Glutamatergic neuron (in vitro differentiated cells): ENCODE data around the gene RNF213. TPM values are rescaled to one million over a fixed set of nuclear protein-coding genes. Genes with fewer than 3 reads are reported as not detected.

ENCODE experiments used
- DNase-seq: peaks from one replicate; pipeline ENCODE4 v3.0.0; 2022
- H3K27ac Mint-ChIP-seq: one replicate; pipeline ENCODE4 v1.8.0; 2020; ENCODE audit warnings: mild to moderate bottlenecking, mixed read lengths, inconsistent platforms; ENCODE audit not compliant: unreplicated experiment
- H3K27me3 Mint-ChIP-seq: one replicate; pipeline ENCODE4 v1.8.0; 2020; ENCODE audit warnings: mild to moderate bottlenecking, moderate library complexity, mixed read lengths, inconsistent platforms; ENCODE audit not compliant: unreplicated experiment
- H3K36me3 Mint-ChIP-seq: one replicate; pipeline ENCODE4 v1.8.0; 2020; ENCODE audit warnings: mild to moderate bottlenecking, mixed read lengths, inconsistent platforms; ENCODE audit not compliant: unreplicated experiment
- H3K4me1 Mint-ChIP-seq: one replicate; pipeline ENCODE4 v1.8.0; 2020; ENCODE audit warnings: mild to moderate bottlenecking, low read depth, mixed read lengths, inconsistent platforms; ENCODE audit not compliant: unreplicated experiment
- H3K4me3 Mint-ChIP-seq: one replicate; pipeline ENCODE4 v1.8.0; 2020; ENCODE audit warnings: mild to moderate bottlenecking, mixed read lengths, inconsistent platforms; ENCODE audit not compliant: unreplicated experiment
- H3K9me3 Mint-ChIP-seq: one replicate; pipeline ENCODE4 v1.8.0; 2020; ENCODE audit warnings: mild to moderate bottlenecking, moderate library complexity, mixed read lengths, inconsistent platforms; ENCODE audit not compliant: unreplicated experiment
- CTCF ChIP-seq: fragments of 200-600 bp; sonication (generic); IDR thresholded peaks from one replicate; pipeline ENCODE4 v1.5.0; 2021; ENCODE audit not compliant: partially characterized antibody, unreplicated experiment
- total RNA-seq: library from RNA; stranded (reverse); fragmentation: NEBNext Ultra II Directional; extraction: Animal tissue kit (Norgen Biotek cat#: 25700); gene quantifications from one replicate; pipeline ENCODE4 v1.2.1, GENCODE V29; 2021; ENCODE audit not compliant: unreplicated experiment

RNF213 gene
- total RNA-seq, 1 donor from 2014 or later = 34.7 TPM

GRCh38 chr17:80416940-80417293 is 156.3 kb downstream of the RNF213 start:
- TF ChIP-seq CTCF = no peak
- H3K4me1 Mint-ChIP-seq = peaks cover 11% of the 10 kb centered on the region
- no peak for DNase-seq
- H3K27ac Mint-ChIP-seq = no peak overlapping the region
- peaks cover 11% of the 10 kb centered on the region for H3K27me3 Mint-ChIP-seq
- peak overlapping the region; percentile 59 for H3K4me3 Mint-ChIP-seq
- H3K9me3 Mint-ChIP-seq = peaks cover 11% of the 10 kb centered on the region
- no peaks in the 10 kb centered on the region for H3K36me3 Mint-ChIP-seq

- no peak for DNase-seq
- Mint-ChIP-seq H3K4me1 (peaks cover 11% of the 10 kb centered on the region), H3K36me3 (no peaks in the 10 kb centered on the region), H3K9me3 (peaks cover 9% of the 10 kb centered on the region), H3K4me3 (no peak overlapping the region), H3K27me3 (peaks cover 10% of the 10 kb centered on the region), H3K27ac (no peak overlapping the region)
- TF ChIP-seq CTCF = no peak
Observed at GRCh38 chr17:80418589-80418988, 157.9 kb downstream of the RNF213 start.

DNA sequence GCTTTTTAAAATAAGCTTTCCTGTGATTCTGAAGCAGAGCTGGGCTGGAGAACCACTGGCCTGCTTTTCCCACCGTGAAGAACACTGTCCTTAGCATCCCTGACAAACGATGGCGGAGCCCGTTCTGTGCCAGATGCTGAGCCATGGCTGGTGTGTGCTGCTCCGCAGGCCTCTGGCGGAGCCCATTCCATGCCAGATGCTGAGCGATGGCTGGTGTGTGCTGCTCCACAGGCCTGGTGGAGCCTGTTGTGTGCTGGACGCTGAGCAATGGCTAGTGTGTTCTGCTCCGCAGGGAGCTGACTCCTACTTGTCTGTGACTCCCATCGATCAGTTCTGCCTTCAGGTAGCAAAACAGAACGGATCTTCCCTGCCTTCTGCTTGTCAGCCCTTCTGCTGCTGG is 158.6 kb downstream of the RNF213 start:
- H3K4me3 Mint-ChIP-seq = peak overlapping the region; percentile 58
- peak overlapping the region; percentile 74 for H3K27ac Mint-ChIP-seq
- TF ChIP-seq CTCF = no peak
- H3K4me1 Mint-ChIP-seq = peaks cover 8% of the 10 kb centered on the region
- no peak for DNase-seq
- peaks cover 12% of the 10 kb centered on the region for H3K27me3 Mint-ChIP-seq
- no peaks in the 10 kb centered on the region for H3K36me3 Mint-ChIP-seq
- peaks cover 8% of the 10 kb centered on the region for H3K9me3 Mint-ChIP-seq

- peaks cover 5% of the 10 kb centered on the region for H3K4me1 Mint-ChIP-seq
- DNase-seq = no peak
- H3K27ac Mint-ChIP-seq = no peak overlapping the region
- TF ChIP-seq CTCF = no peak
- no peak overlapping the region for H3K4me3 Mint-ChIP-seq
- peaks cover 13% of the 10 kb centered on the region for H3K27me3 Mint-ChIP-seq
- no peaks in the 10 kb centered on the region for H3K36me3 Mint-ChIP-seq
- peaks cover 5% of the 10 kb centered on the region for H3K9me3 Mint-ChIP-seq
Observed at GRCh38 chr17:80421381-80422090, 160.9 kb downstream of the RNF213 start.

- Mint-ChIP-seq H3K36me3 (no peaks in the 10 kb centered on the region), H3K4me3 (no peak overlapping the region), H3K4me1 (peaks cover 7% of the 10 kb centered on the region), H3K27me3 (peaks cover 14% of the 10 kb centered on the region), H3K9me3 (peaks cover 5% of the 10 kb centered on the region), H3K27ac (no peak overlapping the region)
- TF ChIP-seq CTCF = no peak
- DNase-seq = no peak
Observed at GRCh38 chr17:80422276-80422675, 161.6 kb downstream of the RNF213 start.
